HG03060 (cell line): ENCODE data around the gene MRPS34.
"Not testable (repeated sequence)": the region's sequence is repeated elsewhere in the genome, so short reads cannot be mapped to it uniquely, and the experiment has no call there.

ENCODE experiments used
- ATAC-seq: cut with Tn5 transposase; IDR thresholded peaks from one replicate; pipeline ENCODE4 v1.9.1; 2021; ENCODE audit warnings: low read depth, moderate number of reproducible peaks; ENCODE audit not compliant: unreplicated experiment

Gene MRPS34

DNA sequence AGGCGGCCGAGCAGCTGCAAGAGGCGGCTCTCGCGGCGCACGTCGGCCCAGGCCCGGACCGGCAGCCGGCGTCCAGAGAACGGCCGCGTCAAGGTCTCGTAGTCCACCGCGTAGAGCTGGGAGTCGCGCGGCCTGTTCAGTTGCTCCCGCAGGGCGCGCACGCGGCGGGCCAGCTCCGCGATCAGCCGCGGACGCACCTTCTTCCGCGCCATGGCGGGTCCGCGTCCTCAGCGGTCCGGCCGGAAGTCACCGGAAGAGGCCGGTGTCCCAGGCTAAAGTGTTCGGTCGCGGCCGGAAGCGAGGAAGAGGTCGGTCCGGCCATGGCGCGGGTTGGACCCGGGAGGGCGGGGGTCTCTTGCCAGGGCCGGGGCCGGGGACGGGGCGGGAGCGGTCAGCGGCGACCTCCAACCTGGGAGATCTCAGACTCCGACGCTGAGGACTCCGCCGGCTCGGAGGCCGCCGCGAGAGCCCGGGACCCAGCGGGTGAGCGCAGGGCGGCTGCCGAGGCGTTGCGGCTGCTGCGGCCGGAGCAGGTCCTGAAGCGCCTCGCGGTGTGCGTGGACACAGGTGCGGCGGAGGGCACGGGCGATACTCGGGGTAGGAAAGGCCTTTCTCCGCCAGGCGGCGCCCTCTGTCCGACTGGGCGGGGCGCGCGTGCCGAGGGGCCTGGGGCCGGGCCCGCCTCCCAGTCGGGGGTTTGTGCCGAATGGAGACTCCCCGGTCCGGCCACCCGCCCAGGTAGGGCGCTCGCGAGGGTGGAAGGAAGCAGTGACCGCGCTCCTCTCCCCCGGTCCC, at the start of gene MRPS34:
TSS of gene MRPS34 (minus strand) at position 227 of the 795 bp plus-strand sequence. CDS start at position 212, 15 bp downstream.
- no peak for ATAC-seq

DNA sequence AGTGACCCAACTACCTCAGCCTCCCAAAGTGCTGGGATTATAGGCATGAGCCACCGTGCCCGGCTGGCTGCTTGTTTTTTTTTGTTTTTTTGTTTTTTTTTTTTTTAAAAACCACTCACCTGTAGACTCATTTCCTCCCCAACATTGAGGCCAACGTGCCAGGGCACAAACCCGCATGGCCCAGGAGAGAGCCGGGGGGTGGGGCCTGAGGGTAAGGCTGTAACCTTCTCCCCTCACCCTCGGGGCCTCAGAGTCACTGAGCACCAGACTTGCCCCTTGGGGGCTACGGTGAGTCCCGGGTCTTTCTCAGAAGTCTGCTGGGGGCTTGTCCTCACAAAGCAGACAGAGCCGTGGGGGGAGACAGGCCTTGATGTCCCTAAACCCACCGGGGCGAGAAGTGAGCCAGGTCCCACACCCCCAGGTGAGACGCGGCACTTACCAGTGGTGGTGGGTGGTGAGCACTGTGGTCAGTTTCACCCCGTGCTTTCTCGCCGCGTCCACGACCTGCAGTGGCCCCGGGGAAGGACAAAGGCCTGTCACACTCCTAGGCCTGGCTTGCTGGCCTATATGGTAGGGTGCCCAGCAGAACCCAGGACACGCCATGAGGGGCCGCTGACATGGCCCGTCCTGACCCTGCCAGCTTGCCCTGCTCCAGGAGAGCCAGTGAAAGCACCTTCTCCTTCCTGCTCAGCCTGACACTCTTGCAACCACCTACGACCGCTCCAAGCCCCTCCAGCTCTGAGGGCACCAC, 49.1 kb upstream of the MRPS34 start:
- no peak for ATAC-seq

DNA sequence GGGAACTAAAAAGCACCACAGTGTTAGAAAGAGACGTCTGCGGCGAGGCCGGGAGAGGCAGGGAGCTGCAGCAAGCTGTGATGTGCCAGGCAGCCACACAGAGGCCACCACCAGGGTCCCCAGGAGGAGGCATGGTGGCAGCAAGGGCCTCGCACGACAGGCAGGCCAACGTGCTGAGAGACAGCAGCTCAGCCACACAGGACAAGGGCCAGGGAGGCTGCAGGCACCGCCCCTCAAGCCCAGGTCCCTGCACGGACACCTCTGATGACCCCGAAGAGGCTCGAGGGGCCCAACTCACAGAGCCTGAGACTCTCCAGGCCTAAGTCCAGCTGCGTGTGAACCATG, 48.0 kb upstream of the MRPS34 start:
- ATAC-seq: no peak

DNA sequence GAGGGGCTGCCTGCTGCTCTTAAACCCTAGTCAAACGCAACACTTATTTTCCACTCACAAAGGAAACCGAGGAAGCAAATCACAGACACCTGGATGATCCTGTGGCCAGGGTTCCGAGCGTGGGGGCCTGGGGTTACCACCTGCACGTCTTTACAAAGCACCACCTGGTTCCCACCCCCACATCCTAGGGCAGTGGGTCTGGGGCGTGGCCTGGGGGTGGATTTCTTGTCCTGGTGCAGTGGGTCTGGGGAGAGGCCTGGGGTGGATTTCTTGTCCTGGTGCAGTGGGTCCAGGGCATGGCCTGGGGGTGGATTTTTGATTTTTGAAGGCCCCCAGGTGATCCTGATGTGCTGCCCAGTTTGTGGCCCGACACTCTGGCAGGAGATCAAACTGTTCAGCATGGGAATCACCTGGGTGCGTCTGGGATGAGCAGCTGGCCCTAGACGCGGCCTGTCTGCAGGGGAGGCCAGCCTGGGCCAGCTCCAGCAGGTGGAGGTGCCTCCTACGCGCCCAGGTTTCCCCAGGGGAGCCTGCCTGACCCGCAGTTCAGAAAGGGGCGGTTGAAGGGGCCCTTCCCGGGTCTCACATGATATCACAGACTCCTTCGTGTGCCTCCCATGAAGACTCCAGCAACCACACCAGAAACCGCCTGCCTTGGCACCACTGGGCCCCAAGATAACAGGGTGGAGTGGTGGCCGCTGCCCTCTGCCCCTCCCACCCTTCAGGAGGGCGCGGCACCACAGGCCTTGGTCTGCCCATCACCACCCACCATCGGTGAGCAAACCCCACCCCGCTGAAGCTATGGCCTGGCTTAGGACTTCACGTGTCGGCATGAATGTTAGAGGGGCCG, 47.4 kb upstream of the MRPS34 start:
- ATAC-seq: no peak

DNA sequence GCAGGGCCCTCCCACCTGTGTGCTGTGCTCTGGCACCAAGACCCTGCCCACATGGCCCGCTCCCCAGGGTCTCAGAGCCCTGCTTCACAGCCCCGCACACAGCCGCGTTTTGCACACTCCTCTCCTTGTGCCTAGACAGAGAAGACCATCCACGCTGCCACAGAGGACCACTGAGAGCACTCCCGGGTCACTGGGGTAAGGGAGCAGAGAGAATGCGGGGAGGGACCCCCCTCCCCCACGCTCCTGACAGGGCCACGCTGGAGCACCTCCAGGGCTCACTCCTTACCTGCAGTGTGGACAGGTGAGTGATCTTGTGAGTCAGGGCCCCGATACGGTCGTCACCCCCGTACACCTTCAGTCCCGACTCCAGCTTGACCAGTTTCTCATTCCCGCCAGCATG, 46.7 kb upstream of the MRPS34 start:
- no peak for ATAC-seq

DNA sequence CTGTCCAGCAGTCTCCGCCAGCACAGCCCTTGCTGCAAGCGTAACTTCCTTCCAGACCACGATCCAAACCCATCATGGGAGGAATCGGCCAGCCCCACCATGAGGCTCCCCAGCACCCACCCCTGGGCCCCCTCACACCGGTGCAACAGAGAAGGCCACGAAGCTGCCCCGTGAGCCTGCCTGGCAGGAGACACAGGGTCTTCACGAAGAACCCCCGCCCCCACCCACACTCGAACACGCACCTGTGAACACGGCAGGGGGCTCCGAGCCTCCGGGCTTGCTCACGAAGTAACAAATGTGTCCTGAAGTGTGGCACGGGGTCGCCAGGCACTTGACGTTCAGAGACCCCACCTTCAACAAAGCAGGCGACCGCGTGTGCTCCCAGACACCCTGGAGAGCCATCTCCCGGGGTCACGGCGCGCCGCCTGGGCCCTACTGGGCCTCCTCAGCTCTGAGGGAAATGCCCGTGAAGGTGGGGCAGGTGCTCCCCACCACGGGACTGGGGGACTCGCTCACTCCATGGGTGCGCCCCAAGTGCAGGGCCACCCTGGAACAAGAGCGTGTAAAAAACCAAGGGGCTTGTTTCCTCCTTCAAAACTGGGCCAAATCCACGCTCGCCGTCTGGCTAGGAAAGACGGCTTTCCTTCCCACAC, 46.1 kb upstream of the MRPS34 start:
- no peak for ATAC-seq

DNA sequence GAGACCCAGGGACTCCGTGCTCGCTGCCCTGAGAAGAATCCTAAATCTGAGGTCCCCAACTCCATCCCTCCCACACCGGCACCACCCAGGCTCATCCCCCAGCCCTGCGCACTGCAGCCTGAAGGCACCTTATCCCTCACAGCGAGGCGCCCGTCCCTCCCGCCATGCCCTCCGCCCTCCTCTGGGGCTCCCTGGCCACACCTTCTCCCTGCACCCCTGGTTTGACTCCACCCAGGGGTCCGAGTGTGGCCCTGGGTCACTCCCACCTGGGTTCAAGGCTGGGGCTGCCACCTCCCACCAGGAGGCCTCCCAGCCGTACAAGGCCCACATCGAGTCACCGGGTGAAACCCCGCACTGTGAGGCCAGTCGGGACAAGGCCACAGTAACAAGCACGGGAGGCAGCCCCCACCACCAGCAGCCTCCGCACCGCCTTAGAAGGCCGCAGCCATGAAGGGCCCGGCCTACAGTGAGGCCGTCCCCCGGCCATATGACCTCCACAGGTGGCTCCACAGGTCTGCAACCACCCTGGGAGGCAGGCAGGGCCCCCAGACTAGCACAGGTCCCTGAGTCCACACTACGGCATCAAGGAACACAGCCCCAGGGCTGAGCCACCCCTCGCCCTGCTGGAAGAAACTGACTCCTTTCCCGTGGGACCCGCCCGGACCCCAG, 45.4 kb upstream of the MRPS34 start:
- no peak for ATAC-seq

DNA sequence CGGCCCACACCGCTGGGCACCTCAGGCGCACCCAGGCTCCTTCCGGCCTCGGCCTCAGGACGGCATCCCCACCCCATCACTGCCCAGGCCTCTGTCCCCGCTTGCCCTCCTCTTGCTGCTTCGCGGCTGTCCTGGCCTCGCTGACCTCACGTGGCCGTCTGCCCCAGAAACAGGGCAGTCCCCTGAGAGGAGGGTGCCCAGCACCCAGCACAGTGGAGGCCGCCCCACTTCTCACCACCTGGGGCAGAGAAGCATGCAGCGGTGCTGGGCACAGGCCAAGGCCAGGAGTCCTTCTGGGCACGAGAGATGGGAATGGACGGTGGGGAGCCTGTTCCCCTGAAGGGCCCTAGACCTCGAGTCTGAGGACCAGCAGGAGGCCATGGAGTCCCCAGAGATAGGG, 44.8 kb upstream of the MRPS34 start:
- ATAC-seq: no peak

DNA sequence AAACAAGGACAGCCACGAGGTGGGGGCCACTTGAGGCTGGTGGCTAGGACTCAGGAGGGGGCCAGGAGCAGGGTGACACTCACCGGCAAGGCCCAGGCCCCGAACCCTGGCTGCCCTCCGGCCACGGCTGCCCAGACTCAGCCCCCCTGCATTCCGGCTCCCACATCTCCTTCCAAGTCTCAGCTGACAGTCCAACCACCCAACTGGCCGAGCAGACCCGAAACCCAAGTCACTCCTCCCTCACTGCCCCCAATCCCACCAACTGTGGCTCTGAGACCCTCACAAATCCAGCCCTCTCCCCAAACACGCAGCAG, 44.3 kb upstream of the MRPS34 start:
- ATAC-seq: no peak

DNA sequence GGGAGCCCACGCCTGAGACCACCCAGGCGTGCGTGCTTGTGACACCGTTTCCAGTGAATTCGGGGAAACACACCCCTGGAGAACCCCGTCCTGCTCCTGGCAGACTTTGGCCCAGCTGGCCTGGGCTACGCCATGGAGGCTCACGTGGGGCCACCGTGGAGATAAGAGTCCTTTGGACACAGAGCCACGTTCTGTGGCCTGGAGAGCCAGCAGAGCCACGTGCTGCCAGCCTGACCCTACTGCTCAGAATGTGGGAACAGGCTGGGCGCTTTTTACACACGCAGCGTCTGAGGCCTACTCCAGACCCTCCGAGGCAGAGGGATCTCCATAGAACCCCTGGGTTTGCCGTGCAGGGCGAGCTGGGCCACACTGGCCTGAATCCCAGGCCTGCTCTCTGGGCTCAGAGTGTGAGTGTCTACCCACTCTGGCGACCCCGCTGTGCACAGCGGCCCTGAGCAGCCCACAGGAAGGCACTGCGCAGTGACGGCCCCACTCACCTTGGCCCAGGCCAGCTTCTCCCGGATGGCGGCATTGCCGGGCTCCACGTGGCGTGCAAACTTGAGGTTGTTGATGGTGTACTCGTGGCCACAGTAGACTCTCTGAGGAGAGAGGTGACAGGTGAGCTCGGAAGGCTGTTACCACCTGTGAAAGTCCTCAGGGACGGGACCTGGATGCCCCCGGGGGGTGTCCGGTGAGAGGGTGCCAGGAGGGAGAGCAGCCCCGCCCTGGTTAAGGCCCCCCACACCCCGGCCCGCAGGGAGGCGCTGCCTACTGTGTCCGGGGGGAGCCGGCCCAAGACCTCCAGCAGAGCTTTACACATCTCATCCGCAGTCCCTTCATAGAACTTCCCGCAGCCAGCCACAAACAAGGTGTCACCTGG, 43.7 kb upstream of the MRPS34 start:
- no peak for ATAC-seq

DNA sequence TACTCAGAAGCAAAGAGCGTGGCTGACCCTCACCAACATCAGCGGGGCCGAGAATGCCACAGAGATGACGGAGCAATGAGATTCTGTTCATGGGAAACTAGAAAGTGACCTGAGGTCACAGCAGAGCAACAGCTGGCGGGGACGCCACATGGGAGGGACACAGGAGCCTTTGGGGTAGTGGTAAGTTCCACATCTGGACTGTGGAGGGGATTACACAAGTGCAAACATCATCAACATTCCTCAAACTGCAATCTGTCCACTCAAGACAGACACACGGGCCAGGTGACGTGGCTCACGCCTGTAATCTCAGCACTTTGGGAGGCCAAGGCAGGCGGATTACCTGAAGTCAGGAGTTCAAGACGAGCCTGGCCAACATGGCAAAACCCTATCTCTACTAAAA, 42.5 kb upstream of the MRPS34 start:
- ATAC-seq: no peak

DNA sequence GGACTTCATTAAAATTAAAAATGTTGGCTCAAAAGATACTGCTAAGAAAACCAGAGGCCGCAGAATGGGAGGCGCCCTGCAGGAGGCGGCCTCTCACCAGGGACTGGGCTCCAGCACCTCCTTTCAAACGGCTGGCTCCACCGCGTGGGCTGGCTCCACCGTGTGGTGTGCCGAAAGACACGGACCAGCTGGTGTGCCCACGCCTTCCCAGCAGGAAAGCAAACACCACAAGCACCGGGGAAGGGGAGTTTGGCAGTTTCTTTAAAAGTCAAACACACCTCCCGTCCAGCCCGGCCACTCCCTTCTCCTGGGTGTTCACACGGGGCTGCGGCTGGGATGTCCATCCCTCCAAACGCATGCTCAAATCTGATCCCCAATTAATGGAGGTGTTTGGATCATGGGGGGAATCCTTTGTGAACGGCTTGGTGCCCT, 39.8 kb upstream of the MRPS34 start:
- ATAC-seq: no peak

DNA sequence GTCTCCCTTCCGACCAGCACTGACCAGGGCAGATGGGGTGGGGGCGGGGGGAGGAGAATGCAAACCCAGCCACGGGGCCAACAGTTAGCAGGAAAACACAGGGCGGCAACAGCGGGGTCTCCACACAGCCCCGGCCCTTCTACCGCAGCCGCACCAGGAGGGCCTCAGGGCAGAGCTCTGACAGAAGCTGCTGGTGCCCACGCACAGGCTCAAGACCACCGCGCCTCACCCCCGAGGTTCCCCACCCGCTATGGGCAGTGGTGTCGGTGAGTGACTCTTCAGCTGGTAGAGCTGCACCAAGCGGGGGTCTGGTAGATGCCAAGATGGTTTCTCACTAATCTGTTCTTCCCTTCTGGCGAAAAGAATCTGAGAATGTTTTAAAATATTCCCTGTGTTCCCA, 37.6 kb upstream of the MRPS34 start:
- ATAC-seq: no peak

DNA sequence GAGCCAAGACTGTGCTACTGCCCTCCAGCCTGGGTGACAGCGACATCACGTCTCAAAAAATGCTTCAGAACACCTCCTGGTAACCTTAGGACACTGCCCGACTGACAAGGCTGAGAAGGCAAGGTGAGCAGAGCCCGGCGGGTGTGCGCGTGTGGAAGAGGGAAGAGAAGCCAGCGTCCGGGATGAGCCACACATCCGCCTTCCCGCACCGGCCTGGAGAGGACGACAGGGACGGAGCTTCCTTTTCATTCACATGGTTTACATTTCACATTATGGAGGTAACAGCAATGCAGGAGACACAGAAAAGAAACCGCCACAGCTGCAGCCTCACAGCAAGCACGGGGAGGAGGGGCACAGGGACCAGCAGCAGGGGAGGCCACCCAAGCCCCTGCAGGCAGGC, 37.2 kb upstream of the MRPS34 start:
- no peak for ATAC-seq

DNA sequence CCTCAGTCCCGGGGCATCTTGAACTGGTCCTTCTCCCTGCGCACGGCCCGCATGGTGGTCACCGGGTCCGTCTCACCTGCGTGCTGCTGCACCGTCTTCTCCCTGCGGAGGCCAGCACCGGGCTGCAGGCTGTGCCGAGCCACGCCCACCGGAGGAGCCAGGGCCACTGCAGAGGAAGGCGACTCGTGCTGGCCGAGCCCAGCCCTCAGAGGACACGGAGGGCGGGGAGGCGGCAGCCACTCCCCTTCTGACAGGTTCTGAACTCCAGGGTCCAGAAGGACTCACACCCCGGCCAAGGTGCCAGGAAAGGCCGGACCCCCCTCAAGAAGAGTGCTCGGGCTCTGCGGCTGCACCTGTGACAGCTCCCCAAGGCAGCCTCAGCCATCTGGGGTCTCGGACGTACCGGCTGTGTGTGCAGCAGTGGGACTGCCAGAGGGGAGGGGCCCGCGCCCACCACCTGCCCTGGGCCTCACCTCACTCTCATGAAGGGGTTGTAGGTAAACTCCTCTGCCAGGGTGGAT, 36.4 kb upstream of the MRPS34 start:
- no peak for ATAC-seq

DNA sequence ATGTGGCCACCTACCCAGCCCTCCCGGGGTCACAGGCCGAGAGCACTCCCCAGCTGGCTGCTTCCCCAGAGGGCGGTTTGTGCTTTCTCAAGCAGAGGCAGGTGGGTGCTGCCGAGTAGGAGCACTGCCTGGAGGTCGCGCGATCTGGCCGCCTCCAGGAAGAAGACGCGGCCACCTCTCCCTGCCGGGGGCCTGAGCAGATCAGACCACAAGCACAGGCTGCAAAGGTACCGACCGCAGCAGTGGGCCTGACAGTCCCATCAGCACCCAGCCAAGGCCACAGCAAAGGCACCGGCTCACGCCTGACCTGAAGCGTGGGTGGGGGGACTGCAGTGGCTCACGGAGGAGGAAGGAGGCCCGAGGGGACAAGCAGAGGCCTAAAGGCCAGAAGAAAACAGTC, 35.8 kb upstream of the MRPS34 start:
- no peak for ATAC-seq

DNA sequence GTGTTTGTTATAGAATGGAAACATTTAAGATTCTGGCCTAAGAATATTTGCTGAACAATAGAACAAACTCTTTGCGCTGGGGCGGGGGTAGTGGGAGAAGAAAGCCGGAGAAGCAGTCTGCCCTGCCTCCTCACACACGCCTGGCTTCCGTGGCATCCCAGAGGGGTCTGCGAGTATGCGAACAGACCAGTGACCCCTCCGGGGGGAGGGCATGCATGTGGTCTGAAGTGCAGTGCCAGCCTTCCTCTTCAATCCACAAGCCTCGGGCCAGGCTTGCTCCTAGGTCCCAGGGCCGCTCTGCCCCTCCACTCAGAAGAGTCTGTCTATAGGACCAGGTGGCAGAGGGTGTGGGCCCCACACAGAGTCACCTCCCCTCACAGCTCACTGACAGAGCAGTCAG, 34.7 kb upstream of the MRPS34 start:
- no peak for ATAC-seq

DNA sequence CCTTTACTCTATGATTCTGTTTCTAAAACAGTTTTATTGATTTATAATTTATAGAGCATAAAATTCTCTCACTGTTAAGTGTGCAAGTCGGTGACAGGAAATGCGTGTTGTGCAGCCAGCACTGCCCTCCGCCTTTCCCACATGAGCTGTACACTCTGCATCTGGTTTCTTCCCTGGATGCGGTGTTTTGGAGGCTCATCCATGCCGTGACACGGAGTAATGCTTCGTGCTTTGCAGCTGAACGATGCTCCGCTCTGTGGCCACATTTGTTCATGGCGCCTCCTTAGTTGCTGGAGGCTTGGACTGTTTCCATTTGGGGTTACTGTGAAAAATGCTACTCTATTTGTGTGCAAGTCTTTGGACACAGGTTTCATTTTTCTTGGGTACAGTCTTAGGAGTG, 27.8 kb upstream of the MRPS34 start:
- ATAC-seq: no peak

DNA sequence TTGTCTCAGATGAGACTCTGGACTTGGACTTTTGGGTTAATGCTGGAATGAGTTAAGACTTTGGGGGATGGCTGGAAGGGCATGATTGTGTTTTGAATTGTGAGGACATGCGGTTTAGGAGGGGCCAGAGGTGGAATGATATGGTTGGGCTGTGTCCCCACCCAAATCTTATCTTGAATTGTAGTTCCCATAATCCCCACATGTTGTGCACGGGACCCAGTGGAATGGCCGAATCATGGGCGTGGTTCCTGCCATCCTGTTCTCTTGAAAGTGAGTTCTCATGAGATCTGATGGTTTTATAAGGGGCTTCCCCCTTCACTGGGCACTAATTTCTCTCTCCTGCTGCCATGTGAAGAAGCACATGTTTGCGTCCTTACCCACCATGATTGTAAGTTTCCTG, 26.3 kb upstream of the MRPS34 start:
- not testable (repeated sequence) for ATAC-seq
